ENCODE results near the gene C16orf46. TPM values are rescaled to one million over a fixed set of nuclear protein-coding genes. Genes with fewer than 3 reads are reported as not detected.

C16orf46 gene
- total and polyA plus RNA-seq, 2 of the 13 experiments (the other 11 are each of a cell fraction or from before 2014, with no cell fraction given), result 0.38 to 0.55 TPM

GRCh38 chr16:81053761-81054160 lies 23.3 kb downstream of the C16orf46 start:
- Histone ChIP-seq H3K9ac (ENCODE audit: insufficient read depth, low read depth, low read length) (no peak overlapping the region), H3K4me1 (ENCODE audit: insufficient read depth, low read length) (no peaks in the 10 kb centered on the region), H3K4me2 (ENCODE audit: low read depth, low read length) (no peak overlapping the region), H3K9me3 (ENCODE audit: low read length) (peaks cover 11% of the 10 kb centered on the region; the same call in 1 of the 2 replicates), H3K27ac (ENCODE audit: extremely low read length, insufficient read depth, low read length) (no peak overlapping the region), H3K4me3 (replicated peaks in 1 of 3; ENCODE audit: insufficient read depth in 1 of 3, low read depth in 2 of 3, low read length in 3 of 3) (no peak overlapping the region), H3K36me3 (replicated peaks in 1 of 2; ENCODE audit: control insufficient read depth in 1 of 2, insufficient read depth in 2 of 2, low read length in 2 of 2) (no peaks in the 10 kb centered on the region), H2AFZ (ENCODE audit: low read length) (no peak overlapping the region), H3K27me3 (ENCODE audit: control insufficient read depth in 1 of 2, insufficient read depth in 2 of 2, low read length in 2 of 2) (no peaks in the 10 kb centered on the region), H3K79me2 (ENCODE audit: insufficient read depth, low read length) (no peaks in the 10 kb centered on the region), H4K20me1 (ENCODE audit: insufficient read depth, low read length) (no peaks in the 10 kb centered on the region)
- BruUV-seq (replicated peaks), result no TSS peak
- WGBS (ENCODE audit: low lambda C conversion rate), result 60% methylated on average over 11 of the region's 11 CpGs
- POLR2A ChIA-PET, result no interaction called here
- intact Hi-C loops (cut with micrococcal nuclease; ENCODE audit: unreplicated experiment) (no loop called here), in situ Hi-C loops (cut with HindIII; ENCODE audit: extremely low pct_ligation_motif_present, low pct_unique_long_range_greater_than_20kb) (no loop called here)
- no peak for ATAC-seq
- CTCF ChIA-PET (ENCODE audit: low intra/inter-chr PET ratio, low total read pairs), result no interaction called here
- FAIRE-seq, result no peak
- TF ChIP-seq ELF4 (CRISPR knock-in tag; IDR thresholded peaks at IDR 0.05; ENCODE audit: borderline replicate concordance) (no peak), BRCA1 (CRISPR knock-in tag; IDR thresholded peaks at IDR 0.05) (no peak), ATF7 (IDR thresholded peaks at IDR 0.05) (no peak), ATF7 (CRISPR knock-in tag; IDR thresholded peaks at IDR 0.05) (no peak), HOXA9 (CRISPR knock-in tag; IDR thresholded peaks at IDR 0.05; ENCODE audit: borderline replicate concordance) (no peak), ZNF546 (CRISPR knock-in tag; conservative IDR thresholded peaks at IDR 0.05) (no peak), ZNF510 (CRISPR knock-in tag; IDR thresholded peaks at IDR 0.05; ENCODE audit: low read depth) (no peak), ATF4 (CRISPR knock-in tag; IDR thresholded peaks at IDR 0.05) (no peak), YEATS2 (CRISPR knock-in tag; IDR thresholded peaks at IDR 0.05; ENCODE audit: borderline replicate concordance) (no peak), SMARCC2 (IDR thresholded peaks at IDR 0.05) (no peak), SALL1 (CRISPR knock-in tag; IDR thresholded peaks at IDR 0.05) (no peak)
- TF ChIP-seq, protein P1, sequence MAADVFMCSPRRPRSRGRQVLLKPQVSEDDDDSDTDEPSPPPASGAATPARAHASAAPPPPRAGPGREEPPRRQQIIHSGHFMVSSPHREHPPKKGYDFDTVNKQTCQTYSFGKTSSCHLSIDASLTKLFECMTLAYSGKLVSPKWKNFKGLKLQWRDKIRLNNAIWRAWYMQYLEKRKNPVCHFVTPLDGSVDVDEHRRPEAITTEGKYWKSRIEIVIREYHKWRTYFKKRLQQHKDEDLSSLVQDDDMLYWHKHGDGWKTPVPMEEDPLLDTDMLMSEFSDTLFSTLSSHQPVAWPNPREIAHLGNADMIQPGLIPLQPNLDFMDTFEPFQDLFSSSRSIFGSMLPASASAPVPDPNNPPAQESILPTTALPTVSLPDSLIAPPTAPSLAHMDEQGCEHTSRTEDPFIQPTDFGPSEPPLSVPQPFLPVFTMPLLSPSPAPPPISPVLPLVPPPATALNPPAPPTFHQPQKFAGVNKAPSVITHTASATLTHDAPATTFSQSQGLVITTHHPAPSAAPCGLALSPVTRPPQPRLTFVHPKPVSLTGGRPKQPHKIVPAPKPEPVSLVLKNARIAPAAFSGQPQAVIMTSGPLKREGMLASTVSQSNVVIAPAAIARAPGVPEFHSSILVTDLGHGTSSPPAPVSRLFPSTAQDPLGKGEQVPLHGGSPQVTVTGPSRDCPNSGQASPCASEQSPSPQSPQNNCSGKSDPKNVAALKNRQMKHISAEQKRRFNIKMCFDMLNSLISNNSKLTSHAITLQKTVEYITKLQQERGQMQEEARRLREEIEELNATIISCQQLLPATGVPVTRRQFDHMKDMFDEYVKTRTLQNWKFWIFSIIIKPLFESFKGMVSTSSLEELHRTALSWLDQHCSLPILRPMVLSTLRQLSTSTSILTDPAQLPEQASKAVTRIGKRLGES (CRISPR knock-in tag; IDR thresholded peaks at IDR 0.05; ENCODE audit: borderline replicate concordance), result no peak
- TF ChIP-seq, protein P2, sequence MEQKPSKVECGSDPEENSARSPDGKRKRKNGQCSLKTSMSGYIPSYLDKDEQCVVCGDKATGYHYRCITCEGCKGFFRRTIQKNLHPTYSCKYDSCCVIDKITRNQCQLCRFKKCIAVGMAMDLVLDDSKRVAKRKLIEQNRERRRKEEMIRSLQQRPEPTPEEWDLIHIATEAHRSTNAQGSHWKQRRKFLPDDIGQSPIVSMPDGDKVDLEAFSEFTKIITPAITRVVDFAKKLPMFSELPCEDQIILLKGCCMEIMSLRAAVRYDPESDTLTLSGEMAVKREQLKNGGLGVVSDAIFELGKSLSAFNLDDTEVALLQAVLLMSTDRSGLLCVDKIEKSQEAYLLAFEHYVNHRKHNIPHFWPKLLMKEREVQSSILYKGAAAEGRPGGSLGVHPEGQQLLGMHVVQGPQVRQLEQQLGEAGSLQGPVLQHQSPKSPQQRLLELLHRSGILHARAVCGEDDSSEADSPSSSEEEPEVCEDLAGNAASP (CRISPR knock-in tag; IDR thresholded peaks at IDR 0.05; ENCODE audit: borderline replicate concordance), result no peak
- DNase-seq (ENCODE audit: low spot score), result no peak

Measured in HepG2 (cell line).